ENCODE measurements around the gene CFL1. TPM values are rescaled to one million over a fixed set of nuclear protein-coding genes. Genes with fewer than 3 reads are reported as not detected.

Gene CFL1
- total and polyA plus RNA-seq, 2 donors from 2014 or later: 705 to 846 TPM

DNA sequence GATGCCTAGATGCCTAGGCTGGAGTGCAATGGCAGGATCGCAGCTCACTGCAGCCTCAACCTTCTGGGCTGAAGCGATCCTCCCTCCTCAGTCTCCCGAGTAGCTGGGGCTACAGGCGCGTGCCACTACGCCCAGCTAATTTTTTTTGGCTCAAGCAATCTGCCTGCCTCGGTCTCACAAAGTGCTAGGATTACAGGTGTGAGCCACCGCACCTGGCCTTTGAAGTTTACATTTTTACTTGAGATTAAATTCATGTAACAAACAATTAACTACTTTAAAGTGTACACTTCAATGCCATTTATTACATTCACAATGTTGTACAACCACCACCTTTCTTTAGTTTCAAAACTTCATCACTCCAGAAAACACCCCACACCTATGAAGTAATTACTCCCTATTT lies 45.7 kb upstream of the CFL1 start:
- H3K36me3 ChIP-seq (ENCODE audit: control insufficient read depth in 2 of 3, insufficient read depth in 3 of 3, low read length in 3 of 3): no peaks in the 10 kb centered on the region
- H3K4me3 ChIP-seq (ENCODE audit: low read length in 3 of 3): no peak overlapping the region
- no peak for DNase-seq
- no peak overlapping the region for H3K27ac ChIP-seq (ENCODE audit: low read depth in 2 of 2, low read length in 2 of 2)
- intact Hi-C loops (cut with DNase I): no loop called here
- no peak for FAIRE-seq
- peaks cover 0 to 6% (median 3%) of the 10 kb centered on the region in 3 donors for H3K4me1 ChIP-seq (ENCODE audit: control insufficient read depth in 2 of 3, insufficient read depth in 2 of 3, low read depth in 1 of 3, low read length in 3 of 3)
- no peaks in the 10 kb centered on the region for H3K9me3 ChIP-seq (ENCODE audit: control insufficient read depth in 2 of 3, insufficient read depth in 1 of 3, low read length in 3 of 3)
- no peak overlapping the region for H3K9ac ChIP-seq (ENCODE audit: low read length in 3 of 3)
- TF ChIP-seq, protein P1, sequence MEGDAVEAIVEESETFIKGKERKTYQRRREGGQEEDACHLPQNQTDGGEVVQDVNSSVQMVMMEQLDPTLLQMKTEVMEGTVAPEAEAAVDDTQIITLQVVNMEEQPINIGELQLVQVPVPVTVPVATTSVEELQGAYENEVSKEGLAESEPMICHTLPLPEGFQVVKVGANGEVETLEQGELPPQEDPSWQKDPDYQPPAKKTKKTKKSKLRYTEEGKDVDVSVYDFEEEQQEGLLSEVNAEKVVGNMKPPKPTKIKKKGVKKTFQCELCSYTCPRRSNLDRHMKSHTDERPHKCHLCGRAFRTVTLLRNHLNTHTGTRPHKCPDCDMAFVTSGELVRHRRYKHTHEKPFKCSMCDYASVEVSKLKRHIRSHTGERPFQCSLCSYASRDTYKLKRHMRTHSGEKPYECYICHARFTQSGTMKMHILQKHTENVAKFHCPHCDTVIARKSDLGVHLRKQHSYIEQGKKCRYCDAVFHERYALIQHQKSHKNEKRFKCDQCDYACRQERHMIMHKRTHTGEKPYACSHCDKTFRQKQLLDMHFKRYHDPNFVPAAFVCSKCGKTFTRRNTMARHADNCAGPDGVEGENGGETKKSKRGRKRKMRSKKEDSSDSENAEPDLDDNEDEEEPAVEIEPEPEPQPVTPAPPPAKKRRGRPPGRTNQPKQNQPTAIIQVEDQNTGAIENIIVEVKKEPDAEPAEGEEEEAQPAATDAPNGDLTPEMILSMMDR (IDR thresholded peaks at IDR 0.05; ENCODE audit: borderline replicate concordance, extremely low read depth, insufficient read depth): no peak
- H3K27me3 ChIP-seq (ENCODE audit: control insufficient read depth, insufficient read depth, low read length): peaks cover 11% of the 10 kb centered on the region

DNA sequence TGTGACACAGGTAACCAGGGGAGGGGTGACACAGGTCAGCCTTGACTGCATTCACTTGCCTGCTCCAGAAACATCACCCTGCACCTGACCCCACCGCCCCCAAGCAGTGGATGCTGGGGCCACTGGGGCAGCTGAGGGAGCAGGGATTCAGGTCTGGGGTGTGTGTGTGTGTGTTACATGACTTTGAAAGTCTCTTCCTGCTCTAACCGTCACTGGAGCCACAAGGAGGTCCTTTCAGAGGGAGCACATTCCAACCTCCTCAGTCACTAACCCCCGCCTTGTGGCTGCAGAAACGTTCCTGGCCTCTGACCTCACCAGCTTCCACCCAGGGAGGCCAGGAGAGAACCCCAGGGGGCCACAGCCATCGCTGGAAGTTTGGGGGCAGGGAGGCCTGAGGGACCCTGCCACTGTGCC lies 45.1 kb upstream of the CFL1 start:
- Histone ChIP-seq H3K36me3 (ENCODE audit: control insufficient read depth in 2 of 3, insufficient read depth in 3 of 3, low read length in 3 of 3) (no peaks in the 10 kb centered on the region), H3K27ac (ENCODE audit: low read depth in 2 of 2, low read length in 2 of 2) (no peak overlapping the region), H3K4me1 (ENCODE audit: control insufficient read depth in 2 of 3, insufficient read depth in 2 of 3, low read depth in 1 of 3, low read length in 3 of 3) (peaks cover 0 to 6% (median 3%) of the 10 kb centered on the region in 3 donors), H3K9me3 (ENCODE audit: control insufficient read depth in 2 of 3, insufficient read depth in 1 of 3, low read length in 3 of 3) (no peaks in the 10 kb centered on the region), H3K27me3 (ENCODE audit: control insufficient read depth, insufficient read depth, low read length) (peaks cover 17% of the 10 kb centered on the region), H3K9ac (ENCODE audit: low read length in 3 of 3) (no peak overlapping the region), H3K4me3 (ENCODE audit: low read length in 3 of 3) (no peak overlapping the region)
- TF ChIP-seq, protein P1 (IDR thresholded peaks at IDR 0.05; ENCODE audit: borderline replicate concordance, extremely low read depth, insufficient read depth): no peak
- intact Hi-C loops (cut with DNase I): no loop called here
- DNase-seq (no peak), FAIRE-seq (no peak)

- H3K4me1 ChIP-seq (ENCODE audit: control insufficient read depth in 2 of 3, insufficient read depth in 2 of 3, low read depth in 1 of 3, low read length in 3 of 3): peaks cover 0 to 6% (median 3%) of the 10 kb centered on the region in 3 donors
- intact Hi-C loops (cut with DNase I): no loop called here
- H3K36me3 ChIP-seq (ENCODE audit: control insufficient read depth in 2 of 3, insufficient read depth in 3 of 3, low read length in 3 of 3): no peaks in the 10 kb centered on the region
- TF ChIP-seq, protein P1 (IDR thresholded peaks at IDR 0.05; ENCODE audit: borderline replicate concordance, extremely low read depth, insufficient read depth): no peak
- peak overlapping the region in 1 of 3 donors; percentile 47 for H3K4me3 ChIP-seq (ENCODE audit: low read length in 3 of 3)
- H3K9me3 ChIP-seq (ENCODE audit: control insufficient read depth in 2 of 3, insufficient read depth in 1 of 3, low read length in 3 of 3): no peaks in the 10 kb centered on the region
- FAIRE-seq (no peak), DNase-seq (no peak)
- H3K27ac ChIP-seq (ENCODE audit: low read depth in 2 of 2, low read length in 2 of 2): no peak overlapping the region
- peaks cover 17% of the 10 kb centered on the region for H3K27me3 ChIP-seq (ENCODE audit: control insufficient read depth, insufficient read depth, low read length)
- no peak overlapping the region for H3K9ac ChIP-seq (ENCODE audit: low read length in 3 of 3)
Observed at GRCh38 chr11:65900899-65901180, 42.9 kb upstream of the CFL1 start.

Measured in kidney (tissue), 14 donors.